Measurements from ENCODE around the gene SLC1A2. TPM values are rescaled to one million over a fixed set of nuclear protein-coding genes. Genes with fewer than 3 reads are reported as not detected.

The SLC1A2 gene
- total RNA-seq, 1 donor from 2014 or later = 0.25 TPM

DNA sequence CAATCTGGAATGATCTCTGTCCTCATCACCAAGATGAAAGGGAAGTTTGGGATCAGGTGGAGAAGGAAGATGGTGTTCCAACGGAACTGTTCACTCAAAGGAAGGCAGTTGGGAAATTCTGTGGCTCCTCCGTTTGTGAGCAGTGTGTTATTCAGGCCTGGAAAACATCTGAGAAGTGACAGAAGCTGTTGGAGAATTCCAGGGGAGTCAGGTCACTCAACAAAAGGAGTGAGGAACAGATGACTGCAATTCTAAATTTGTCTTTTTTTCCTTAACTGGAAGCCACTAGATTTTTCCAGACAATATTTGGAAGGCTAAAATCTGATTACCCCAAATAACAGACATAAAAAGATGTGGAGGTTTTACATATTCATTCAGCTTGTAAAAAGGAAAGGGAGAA, 172.6 kb downstream of the SLC1A2 start:
- Histone ChIP-seq H3K27me3 (ENCODE audit: insufficient read depth, low read length) (no peaks in the 10 kb centered on the region), H2AFZ (ENCODE audit: low read depth, low read length) (no peak overlapping the region), H4K20me1 (ENCODE audit: insufficient read depth, low read length) (no peaks in the 10 kb centered on the region), H3K4me3 (ENCODE audit: insufficient read depth, low read depth, low read length) (no peak overlapping the region), H3K27ac (ENCODE audit: low read depth, low read length) (no peak overlapping the region), H3K79me2 (ENCODE audit: insufficient read depth, low read length) (no peaks in the 10 kb centered on the region), H3K4me1 (ENCODE audit: insufficient read depth, low read length) (no peaks in the 10 kb centered on the region), H3K4me2 (ENCODE audit: low read length) (no peak overlapping the region), H3K36me3 (ENCODE audit: insufficient read depth, low read length) (no peaks in the 10 kb centered on the region), H3K9ac (ENCODE audit: low read length) (no peak overlapping the region), H3K9me3 (ENCODE audit: insufficient read depth, low read depth, low read length) (peaks cover 3% of the 10 kb centered on the region)
- no peaks in the 10 kb centered on the region for H3K36me3 Mint-ChIP-seq (ENCODE audit: low read depth, unreplicated experiment)
- FAIRE-seq (no peak), DNase-seq (ENCODE audit: low read depth) (peak; percentile 41)
- TF ChIP-seq EZH2 (IDR thresholded peaks at IDR 0.05; ENCODE audit: insufficient read depth, low read length) = no peak
- TF ChIP-seq, protein P1, sequence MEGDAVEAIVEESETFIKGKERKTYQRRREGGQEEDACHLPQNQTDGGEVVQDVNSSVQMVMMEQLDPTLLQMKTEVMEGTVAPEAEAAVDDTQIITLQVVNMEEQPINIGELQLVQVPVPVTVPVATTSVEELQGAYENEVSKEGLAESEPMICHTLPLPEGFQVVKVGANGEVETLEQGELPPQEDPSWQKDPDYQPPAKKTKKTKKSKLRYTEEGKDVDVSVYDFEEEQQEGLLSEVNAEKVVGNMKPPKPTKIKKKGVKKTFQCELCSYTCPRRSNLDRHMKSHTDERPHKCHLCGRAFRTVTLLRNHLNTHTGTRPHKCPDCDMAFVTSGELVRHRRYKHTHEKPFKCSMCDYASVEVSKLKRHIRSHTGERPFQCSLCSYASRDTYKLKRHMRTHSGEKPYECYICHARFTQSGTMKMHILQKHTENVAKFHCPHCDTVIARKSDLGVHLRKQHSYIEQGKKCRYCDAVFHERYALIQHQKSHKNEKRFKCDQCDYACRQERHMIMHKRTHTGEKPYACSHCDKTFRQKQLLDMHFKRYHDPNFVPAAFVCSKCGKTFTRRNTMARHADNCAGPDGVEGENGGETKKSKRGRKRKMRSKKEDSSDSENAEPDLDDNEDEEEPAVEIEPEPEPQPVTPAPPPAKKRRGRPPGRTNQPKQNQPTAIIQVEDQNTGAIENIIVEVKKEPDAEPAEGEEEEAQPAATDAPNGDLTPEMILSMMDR (IDR thresholded peaks at IDR 0.05; ENCODE audit: insufficient read depth, low read depth, low read length) = no peak
- H3K4me3 Mint-ChIP-seq (ENCODE audit: unreplicated experiment) = no peak overlapping the region
- no peak overlapping the region for H3K27ac Mint-ChIP-seq (ENCODE audit: unreplicated experiment)
- H3K9me3 Mint-ChIP-seq (ENCODE audit: unreplicated experiment) = peaks cover 4% of the 10 kb centered on the region
- no peaks in the 10 kb centered on the region for H3K4me1 Mint-ChIP-seq (ENCODE audit: low read depth, unreplicated experiment)
- no peaks in the 10 kb centered on the region for H3K27me3 Mint-ChIP-seq (ENCODE audit: low read depth, unreplicated experiment)

DNA sequence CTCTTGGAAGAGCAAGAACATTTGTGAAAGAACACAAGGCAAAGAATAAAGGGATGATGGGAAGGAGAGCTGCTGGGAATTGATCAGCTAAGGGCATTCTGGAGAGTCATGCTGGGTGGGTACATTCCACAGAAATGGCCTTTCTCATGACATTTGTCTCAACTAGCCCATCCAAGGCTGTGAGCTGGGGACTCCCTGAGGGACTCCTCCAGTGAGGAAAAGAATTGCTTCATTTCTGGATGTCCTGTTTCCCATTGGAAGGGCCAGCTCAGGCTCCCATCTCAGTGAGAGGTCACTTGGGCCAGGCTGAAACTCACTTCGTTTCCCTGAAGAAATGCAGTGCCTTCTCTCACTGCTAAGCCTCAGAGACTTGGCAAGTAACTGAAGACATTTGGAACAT, 173.6 kb downstream of the SLC1A2 start:
- Histone ChIP-seq H3K79me2 (ENCODE audit: insufficient read depth, low read length) (no peaks in the 10 kb centered on the region), H2AFZ (ENCODE audit: low read depth, low read length) (no peak overlapping the region), H3K4me1 (ENCODE audit: insufficient read depth, low read length) (no peaks in the 10 kb centered on the region), H3K27ac (ENCODE audit: low read depth, low read length) (no peak overlapping the region), H3K4me3 (ENCODE audit: insufficient read depth, low read depth, low read length) (no peak overlapping the region), H3K9me3 (ENCODE audit: insufficient read depth, low read depth, low read length) (peaks cover 3% of the 10 kb centered on the region), H3K36me3 (ENCODE audit: insufficient read depth, low read length) (no peaks in the 10 kb centered on the region), H4K20me1 (ENCODE audit: insufficient read depth, low read length) (no peaks in the 10 kb centered on the region), H3K9ac (ENCODE audit: low read length) (no peak overlapping the region), H3K27me3 (ENCODE audit: insufficient read depth, low read length) (no peaks in the 10 kb centered on the region), H3K4me2 (ENCODE audit: low read length) (no peak overlapping the region)
- Mint-ChIP-seq H3K4me3 (ENCODE audit: unreplicated experiment) (no peak overlapping the region), H3K27ac (ENCODE audit: unreplicated experiment) (peak overlapping the region; percentile 34), H3K9me3 (ENCODE audit: unreplicated experiment) (peaks cover 4% of the 10 kb centered on the region), H3K27me3 (ENCODE audit: low read depth, unreplicated experiment) (no peaks in the 10 kb centered on the region), H3K36me3 (ENCODE audit: low read depth, unreplicated experiment) (no peaks in the 10 kb centered on the region), H3K4me1 (ENCODE audit: low read depth, unreplicated experiment) (no peaks in the 10 kb centered on the region)
- TF ChIP-seq, protein P1 (IDR thresholded peaks at IDR 0.05; ENCODE audit: insufficient read depth, low read depth, low read length) = no peak
- TF ChIP-seq EZH2 (IDR thresholded peaks at IDR 0.05; ENCODE audit: insufficient read depth, low read length) = no peak
- FAIRE-seq (no peak), DNase-seq (ENCODE audit: low read depth) (no peak)

DNA sequence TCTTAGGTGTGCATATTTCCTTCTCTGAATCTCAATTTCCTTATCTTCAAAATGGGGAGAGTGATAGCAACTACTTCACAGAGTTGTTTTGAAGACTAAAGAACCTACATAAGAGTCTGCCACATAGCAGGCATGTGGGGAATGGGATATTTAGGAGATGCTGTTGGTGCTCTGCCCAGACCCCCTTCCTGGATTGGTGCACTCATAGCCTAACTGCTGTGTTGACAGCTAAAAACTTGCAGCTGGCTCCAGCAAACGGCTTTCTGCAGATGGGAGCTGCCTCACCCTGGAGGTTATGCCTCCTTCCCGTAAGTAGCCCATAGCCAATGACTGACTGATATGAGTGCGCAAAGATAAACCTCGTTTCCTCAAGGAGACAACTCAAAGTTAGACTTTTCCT, 174.3 kb downstream of the SLC1A2 start:
- no peak overlapping the region for H3K27ac ChIP-seq (ENCODE audit: low read depth, low read length)
- H3K4me1 ChIP-seq (ENCODE audit: insufficient read depth, low read length) = no peaks in the 10 kb centered on the region
- no peak for TF ChIP-seq EZH2 (IDR thresholded peaks at IDR 0.05; ENCODE audit: insufficient read depth, low read length)
- TF ChIP-seq, protein P1 (IDR thresholded peaks at IDR 0.05; ENCODE audit: insufficient read depth, low read depth, low read length) = no peak
- Mint-ChIP-seq H3K9me3 (ENCODE audit: unreplicated experiment) (peaks cover 4% of the 10 kb centered on the region), H3K27me3 (ENCODE audit: low read depth, unreplicated experiment) (peaks cover 3% of the 10 kb centered on the region), H3K4me3 (ENCODE audit: unreplicated experiment) (no peak overlapping the region), H3K36me3 (ENCODE audit: low read depth, unreplicated experiment) (no peaks in the 10 kb centered on the region), H3K27ac (ENCODE audit: unreplicated experiment) (no peak overlapping the region), H3K4me1 (ENCODE audit: low read depth, unreplicated experiment) (no peaks in the 10 kb centered on the region)
- H4K20me1 ChIP-seq (ENCODE audit: insufficient read depth, low read length) = no peaks in the 10 kb centered on the region
- DNase-seq (ENCODE audit: low read depth) (no peak), FAIRE-seq (no peak)
- no peak overlapping the region for H3K4me2 ChIP-seq (ENCODE audit: low read length)
- H3K9ac ChIP-seq (ENCODE audit: low read length) = no peak overlapping the region
- H3K27me3 ChIP-seq (ENCODE audit: insufficient read depth, low read length) = no peaks in the 10 kb centered on the region
- H3K9me3 ChIP-seq (ENCODE audit: insufficient read depth, low read depth, low read length) = peaks cover 3% of the 10 kb centered on the region
- H2AFZ ChIP-seq (ENCODE audit: low read depth, low read length) = no peak overlapping the region
- no peak overlapping the region for H3K4me3 ChIP-seq (ENCODE audit: insufficient read depth, low read depth, low read length)
- no peaks in the 10 kb centered on the region for H3K79me2 ChIP-seq (ENCODE audit: insufficient read depth, low read length)
- no peaks in the 10 kb centered on the region for H3K36me3 ChIP-seq (ENCODE audit: insufficient read depth, low read length)
